GM19193 (cell line): Measurements from ENCODE around the gene NDUFS8.

ENCODE experiments used
- POLR2A ChIP-seq: IDR thresholded peaks from 4 replicates; pipeline ENCODE4 v1.6.1; 2011; ENCODE audit not compliant: insufficient read depth, insufficient read length; ENCODE audit errors: extremely low read depth

NDUFS8 gene

GRCh38 chr11:68077617-68078582 is 47.4 kb downstream of the NDUFS8 start:
- TF ChIP-seq POLR2A, result no peak

- TF ChIP-seq POLR2A, result no peak
These were observed 50.4 kb downstream of the NDUFS8 start for GRCh38 chr11:68080860-68081259.

- TF ChIP-seq POLR2A, result no peak
These were observed 51.2 kb downstream of the NDUFS8 start for GRCh38 chr11:68081691-68082090.

DNA sequence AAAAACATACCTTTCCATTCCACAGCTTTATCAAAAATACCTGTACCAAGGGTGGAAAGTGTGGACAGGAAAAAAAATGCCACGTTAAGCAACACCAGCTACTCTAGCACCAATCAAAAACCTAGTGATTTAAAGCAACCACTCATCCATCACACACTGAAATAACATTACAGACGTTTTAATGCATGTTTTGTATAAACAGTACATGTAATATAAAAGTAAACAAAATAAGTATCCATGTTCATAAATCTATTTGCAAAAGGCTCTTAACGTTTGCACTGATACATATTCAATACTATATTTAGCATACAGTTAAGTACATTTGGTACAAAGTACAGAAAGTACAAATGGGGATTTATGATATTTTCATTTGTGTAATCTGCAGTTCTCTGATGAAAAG is 52.0 kb downstream of the NDUFS8 start:
- no peak for TF ChIP-seq POLR2A

GRCh38 chr11:68083517-68083916 is 53.0 kb downstream of the NDUFS8 start:
- no peak for TF ChIP-seq POLR2A
